ENCODE measurements around the gene CSNK1A1. TPM values are rescaled to one million over a fixed set of nuclear protein-coding genes. Genes with fewer than 3 reads are reported as not detected.
A peak's percentile ranks its signal among the peaks of the same experiment; 100 is the strongest.

Gene CSNK1A1
- total and polyA plus RNA-seq, 2 of the 4 experiments (the other 2 are of a cell fraction), result 140 to 419 TPM

DNA sequence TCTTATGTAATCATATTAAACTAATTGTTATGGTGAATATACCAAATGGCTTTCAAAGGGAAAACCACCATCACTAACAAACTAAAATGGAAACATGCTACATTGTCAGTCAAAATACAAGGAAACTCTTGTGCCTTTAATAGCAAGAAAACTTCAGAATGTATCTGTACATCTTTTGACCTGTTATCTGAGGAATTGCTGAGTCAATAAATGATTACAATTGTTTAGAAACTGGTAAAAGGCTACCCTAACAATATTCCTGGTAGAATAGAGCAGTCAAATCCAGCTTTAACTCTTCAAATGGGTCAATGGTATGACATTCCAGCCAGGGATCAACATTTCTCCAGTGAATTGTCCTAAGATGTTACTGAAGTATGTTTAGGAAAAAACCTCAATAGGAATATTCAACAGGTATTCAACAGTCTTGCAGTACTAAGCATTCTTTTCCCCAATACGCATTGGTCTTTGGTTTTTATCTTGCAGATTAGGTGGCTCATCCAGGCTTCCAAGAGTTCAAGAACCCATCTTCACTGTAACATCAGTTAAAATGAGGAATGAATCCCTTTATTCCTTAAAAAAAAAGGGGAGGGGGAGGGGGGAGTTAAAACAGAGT lies 52.4 kb downstream of the CSNK1A1 start:
- Histone ChIP-seq H4K8ac (ENCODE audit: low read depth in 2 of 2, low read length in 2 of 2) (peak overlapping the region in 1 of 2 experiments; percentile 26; a peak in 1 of 4 replicates), H3K27ac (ENCODE audit: insufficient read depth, low read length) (peak overlapping the region; percentile 41; the same call in 1 of the 2 replicates), H2AK9ac (replicated peaks; ENCODE audit: low read depth, low read length, poor library complexity) (no peak overlapping the region), H3K79me1 (ENCODE audit: low read depth in 1 of 2, low read length in 2 of 2) (peaks cover 8 to 56% of the 10 kb centered on the region in 2 experiments; a peak in 3 of 4 replicates), H4K5ac (ENCODE audit: low read depth, low read length) (no peak overlapping the region; the same call in 1 of the 2 replicates), H3K4me3 (ENCODE audit: insufficient read depth, low read depth, low read length) (no peak overlapping the region), H4K20me1 (ENCODE audit: insufficient read depth, low read length) (peaks cover 8% of the 10 kb centered on the region; the same call in 1 of the 2 replicates), H2BK5ac (ENCODE audit: low read depth, low read length, poor library complexity, severe bottlenecking) (peak overlapping the region; percentile 88), H2BK15ac (ENCODE audit: low read depth, low read length) (no peak overlapping the region), H3K36me3 (ENCODE audit: control insufficient read depth, insufficient read depth, low read length) (peaks cover 34% of the 10 kb centered on the region), H3K4ac (ENCODE audit: low read depth, low read length) (no peak overlapping the region; the same call in 1 of the 2 replicates), H3K4me1 (ENCODE audit: control insufficient read depth, insufficient read depth, low read length) (peaks cover 17% of the 10 kb centered on the region), H3K9me3 (ENCODE audit: control insufficient read depth, insufficient read depth, low read length) (no peaks in the 10 kb centered on the region), H3K9ac (ENCODE audit: low read depth, low read length) (no peak overlapping the region), H2BK20ac (ENCODE audit: low read depth, low read length) (no peak overlapping the region), H2AFZ (replicated peaks; ENCODE audit: low read length, poor library complexity) (no peak overlapping the region), H3K4me2 (ENCODE audit: low read depth, low read length) (no peak overlapping the region), H3K23ac (ENCODE audit: low read depth, low read length) (peak overlapping the region; percentile 68; the same call in 1 of the 2 replicates), H4K91ac (ENCODE audit: insufficient read depth, low read depth, low read length) (peak overlapping the region; percentile 22; the same call in 1 of the 2 replicates), H3K14ac (replicated peaks; ENCODE audit: low read depth, low read length) (no peak overlapping the region; the same call in 1 of the 2 replicates), H3K9me1 (ENCODE audit: insufficient read depth, low read length) (peaks cover 2% of the 10 kb centered on the region; the same call in 1 of the 2 replicates), H3K56ac (ENCODE audit: extremely low read depth, insufficient read depth, low read length) (no peak overlapping the region), H2AK5ac (ENCODE audit: low read depth, low read length) (no peak overlapping the region), H3K27me3 (ENCODE audit: control insufficient read depth, insufficient read depth, low read length) (no peaks in the 10 kb centered on the region), H3K18ac (ENCODE audit: low read depth, low read length) (peak overlapping the region; percentile 14; the same call in 1 of the 2 replicates), H2BK120ac (ENCODE audit: low read depth, low read length) (no peak overlapping the region)
- DNase-seq (no peak), ATAC-seq (ENCODE audit: low read depth) (no peak)
- dilution Hi-C loops (cut with HindIII; ENCODE audit: low sequenced_read_pairs, unreplicated experiment) (no loop called here), in situ Hi-C loops (cut with MboI; ENCODE audit: low sequenced_read_pairs) (no loop called here), intact Hi-C loops (cut with micrococcal nuclease) (no loop called here)
- POLR2A ChIA-PET (ENCODE audit: unreplicated experiment), result no interaction called here
- CTCF ChIA-PET, result interaction anchor here (0.7 to 1.2 kb wide), 3 partner anchors 29 to 120 kb away, joined by 3 to 4 read pairs (median 4); no protein-coding TSS in a partner anchor
- no TSS peak for BruUV-seq (replicated peaks)
- WGBS, 2 experiments (ENCODE audit: extremely low coverage in 2 of 2, insufficient read length in 1 of 2), result no CpG with 5 or more reads among the region's 1 CpG
- TF ChIP-seq, protein P1, sequence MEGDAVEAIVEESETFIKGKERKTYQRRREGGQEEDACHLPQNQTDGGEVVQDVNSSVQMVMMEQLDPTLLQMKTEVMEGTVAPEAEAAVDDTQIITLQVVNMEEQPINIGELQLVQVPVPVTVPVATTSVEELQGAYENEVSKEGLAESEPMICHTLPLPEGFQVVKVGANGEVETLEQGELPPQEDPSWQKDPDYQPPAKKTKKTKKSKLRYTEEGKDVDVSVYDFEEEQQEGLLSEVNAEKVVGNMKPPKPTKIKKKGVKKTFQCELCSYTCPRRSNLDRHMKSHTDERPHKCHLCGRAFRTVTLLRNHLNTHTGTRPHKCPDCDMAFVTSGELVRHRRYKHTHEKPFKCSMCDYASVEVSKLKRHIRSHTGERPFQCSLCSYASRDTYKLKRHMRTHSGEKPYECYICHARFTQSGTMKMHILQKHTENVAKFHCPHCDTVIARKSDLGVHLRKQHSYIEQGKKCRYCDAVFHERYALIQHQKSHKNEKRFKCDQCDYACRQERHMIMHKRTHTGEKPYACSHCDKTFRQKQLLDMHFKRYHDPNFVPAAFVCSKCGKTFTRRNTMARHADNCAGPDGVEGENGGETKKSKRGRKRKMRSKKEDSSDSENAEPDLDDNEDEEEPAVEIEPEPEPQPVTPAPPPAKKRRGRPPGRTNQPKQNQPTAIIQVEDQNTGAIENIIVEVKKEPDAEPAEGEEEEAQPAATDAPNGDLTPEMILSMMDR (conservative IDR thresholded peaks at IDR 0.05; ENCODE audit: low read depth, low read length), result no peak
- TF ChIP-seq CEBPB (IDR thresholded peaks at IDR 0.05; ENCODE audit: low read depth, low read length) (no peak), MAFK (IDR thresholded peaks at IDR 0.05; ENCODE audit: low read depth, low read length) (peak; percentile 44)
